ENCODE results near the gene SLC25A4.

DNA sequence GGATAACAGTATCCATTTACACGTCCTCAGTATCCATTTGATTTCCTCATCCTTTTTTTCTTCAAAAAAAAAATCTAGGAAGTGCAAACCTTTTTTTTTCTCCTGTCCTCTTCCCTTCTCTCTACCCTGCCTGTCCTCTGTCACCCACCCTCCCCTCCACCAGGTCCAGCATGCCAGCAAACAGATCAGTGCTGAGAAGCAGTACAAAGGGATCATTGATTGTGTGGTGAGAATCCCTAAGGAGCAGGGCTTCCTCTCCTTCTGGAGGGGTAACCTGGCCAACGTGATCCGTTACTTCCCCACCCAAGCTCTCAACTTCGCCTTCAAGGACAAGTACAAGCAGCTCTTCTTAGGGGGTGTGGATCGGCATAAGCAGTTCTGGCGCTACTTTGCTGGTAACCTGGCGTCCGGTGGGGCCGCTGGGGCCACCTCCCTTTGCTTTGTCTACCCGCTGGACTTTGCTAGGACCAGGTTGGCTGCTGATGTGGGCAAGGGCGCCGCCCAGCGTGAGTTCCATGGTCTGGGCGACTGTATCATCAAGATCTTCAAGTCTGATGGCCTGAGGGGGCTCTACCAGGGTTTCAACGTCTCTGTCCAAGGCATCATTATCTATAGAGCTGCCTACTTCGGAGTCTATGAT is 1.7 kb downstream of the SLC25A4 start:
- TF ChIP-seq, protein P1, sequence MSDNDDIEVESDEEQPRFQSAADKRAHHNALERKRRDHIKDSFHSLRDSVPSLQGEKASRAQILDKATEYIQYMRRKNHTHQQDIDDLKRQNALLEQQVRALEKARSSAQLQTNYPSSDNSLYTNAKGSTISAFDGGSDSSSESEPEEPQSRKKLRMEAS (CRISPR knock-in tag; IDR thresholded peaks at IDR 0.05): no peak
- no peak for TF ChIP-seq IRF2 (CRISPR knock-in tag; IDR thresholded peaks at IDR 0.05; ENCODE audit: borderline replicate concordance, low read depth)
- TF ChIP-seq, protein P2, sequence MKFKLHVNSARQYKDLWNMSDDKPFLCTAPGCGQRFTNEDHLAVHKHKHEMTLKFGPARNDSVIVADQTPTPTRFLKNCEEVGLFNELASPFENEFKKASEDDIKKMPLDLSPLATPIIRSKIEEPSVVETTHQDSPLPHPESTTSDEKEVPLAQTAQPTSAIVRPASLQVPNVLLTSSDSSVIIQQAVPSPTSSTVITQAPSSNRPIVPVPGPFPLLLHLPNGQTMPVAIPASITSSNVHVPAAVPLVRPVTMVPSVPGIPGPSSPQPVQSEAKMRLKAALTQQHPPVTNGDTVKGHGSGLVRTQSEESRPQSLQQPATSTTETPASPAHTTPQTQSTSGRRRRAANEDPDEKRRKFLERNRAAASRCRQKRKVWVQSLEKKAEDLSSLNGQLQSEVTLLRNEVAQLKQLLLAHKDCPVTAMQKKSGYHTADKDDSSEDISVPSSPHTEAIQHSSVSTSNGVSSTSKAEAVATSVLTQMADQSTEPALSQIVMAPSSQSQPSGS (CRISPR knock-in tag; IDR thresholded peaks at IDR 0.05; ENCODE audit: borderline replicate concordance, low read depth): no peak
- TF ChIP-seq, protein P3, sequence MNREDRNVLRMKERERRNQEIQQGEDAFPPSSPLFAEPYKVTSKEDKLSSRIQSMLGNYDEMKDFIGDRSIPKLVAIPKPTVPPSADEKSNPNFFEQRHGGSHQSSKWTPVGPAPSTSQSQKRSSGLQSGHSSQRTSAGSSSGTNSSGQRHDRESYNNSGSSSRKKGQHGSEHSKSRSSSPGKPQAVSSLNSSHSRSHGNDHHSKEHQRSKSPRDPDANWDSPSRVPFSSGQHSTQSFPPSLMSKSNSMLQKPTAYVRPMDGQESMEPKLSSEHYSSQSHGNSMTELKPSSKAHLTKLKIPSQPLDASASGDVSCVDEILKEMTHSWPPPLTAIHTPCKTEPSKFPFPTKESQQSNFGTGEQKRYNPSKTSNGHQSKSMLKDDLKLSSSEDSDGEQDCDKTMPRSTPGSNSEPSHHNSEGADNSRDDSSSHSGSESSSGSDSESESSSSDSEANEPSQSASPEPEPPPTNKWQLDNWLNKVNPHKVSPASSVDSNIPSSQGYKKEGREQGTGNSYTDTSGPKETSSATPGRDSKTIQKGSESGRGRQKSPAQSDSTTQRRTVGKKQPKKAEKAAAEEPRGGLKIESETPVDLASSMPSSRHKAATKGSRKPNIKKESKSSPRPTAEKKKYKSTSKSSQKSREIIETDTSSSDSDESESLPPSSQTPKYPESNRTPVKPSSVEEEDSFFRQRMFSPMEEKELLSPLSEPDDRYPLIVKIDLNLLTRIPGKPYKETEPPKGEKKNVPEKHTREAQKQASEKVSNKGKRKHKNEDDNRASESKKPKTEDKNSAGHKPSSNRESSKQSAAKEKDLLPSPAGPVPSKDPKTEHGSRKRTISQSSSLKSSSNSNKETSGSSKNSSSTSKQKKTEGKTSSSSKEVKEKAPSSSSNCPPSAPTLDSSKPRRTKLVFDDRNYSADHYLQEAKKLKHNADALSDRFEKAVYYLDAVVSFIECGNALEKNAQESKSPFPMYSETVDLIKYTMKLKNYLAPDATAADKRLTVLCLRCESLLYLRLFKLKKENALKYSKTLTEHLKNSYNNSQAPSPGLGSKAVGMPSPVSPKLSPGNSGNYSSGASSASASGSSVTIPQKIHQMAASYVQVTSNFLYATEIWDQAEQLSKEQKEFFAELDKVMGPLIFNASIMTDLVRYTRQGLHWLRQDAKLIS (CRISPR knock-in tag; IDR thresholded peaks at IDR 0.05; ENCODE audit: borderline replicate concordance): no peak
- TF ChIP-seq, protein P4, sequence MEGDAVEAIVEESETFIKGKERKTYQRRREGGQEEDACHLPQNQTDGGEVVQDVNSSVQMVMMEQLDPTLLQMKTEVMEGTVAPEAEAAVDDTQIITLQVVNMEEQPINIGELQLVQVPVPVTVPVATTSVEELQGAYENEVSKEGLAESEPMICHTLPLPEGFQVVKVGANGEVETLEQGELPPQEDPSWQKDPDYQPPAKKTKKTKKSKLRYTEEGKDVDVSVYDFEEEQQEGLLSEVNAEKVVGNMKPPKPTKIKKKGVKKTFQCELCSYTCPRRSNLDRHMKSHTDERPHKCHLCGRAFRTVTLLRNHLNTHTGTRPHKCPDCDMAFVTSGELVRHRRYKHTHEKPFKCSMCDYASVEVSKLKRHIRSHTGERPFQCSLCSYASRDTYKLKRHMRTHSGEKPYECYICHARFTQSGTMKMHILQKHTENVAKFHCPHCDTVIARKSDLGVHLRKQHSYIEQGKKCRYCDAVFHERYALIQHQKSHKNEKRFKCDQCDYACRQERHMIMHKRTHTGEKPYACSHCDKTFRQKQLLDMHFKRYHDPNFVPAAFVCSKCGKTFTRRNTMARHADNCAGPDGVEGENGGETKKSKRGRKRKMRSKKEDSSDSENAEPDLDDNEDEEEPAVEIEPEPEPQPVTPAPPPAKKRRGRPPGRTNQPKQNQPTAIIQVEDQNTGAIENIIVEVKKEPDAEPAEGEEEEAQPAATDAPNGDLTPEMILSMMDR (IDR thresholded peaks at IDR 0.05): no peak
- TF ChIP-seq, protein P5, sequence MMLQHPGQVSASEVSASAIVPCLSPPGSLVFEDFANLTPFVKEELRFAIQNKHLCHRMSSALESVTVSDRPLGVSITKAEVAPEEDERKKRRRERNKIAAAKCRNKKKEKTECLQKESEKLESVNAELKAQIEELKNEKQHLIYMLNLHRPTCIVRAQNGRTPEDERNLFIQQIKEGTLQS (CRISPR knock-in tag; conservative IDR thresholded peaks at IDR 0.05): no peak
- TF ChIP-seq, protein P6, sequence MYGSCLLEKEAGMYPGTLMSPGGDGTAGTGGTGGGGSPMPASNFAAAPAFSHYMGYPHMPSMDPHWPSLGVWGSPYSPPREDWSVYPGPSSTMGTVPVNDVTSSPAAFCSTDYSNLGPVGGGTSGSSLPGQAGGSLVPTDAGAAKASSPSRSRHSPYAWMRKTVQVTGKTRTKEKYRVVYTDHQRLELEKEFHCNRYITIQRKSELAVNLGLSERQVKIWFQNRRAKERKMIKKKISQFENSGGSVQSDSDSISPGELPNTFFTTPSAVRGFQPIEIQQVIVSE (CRISPR knock-in tag; IDR thresholded peaks at IDR 0.05; ENCODE audit: borderline replicate concordance): no peak
- TF ChIP-seq, protein P7, sequence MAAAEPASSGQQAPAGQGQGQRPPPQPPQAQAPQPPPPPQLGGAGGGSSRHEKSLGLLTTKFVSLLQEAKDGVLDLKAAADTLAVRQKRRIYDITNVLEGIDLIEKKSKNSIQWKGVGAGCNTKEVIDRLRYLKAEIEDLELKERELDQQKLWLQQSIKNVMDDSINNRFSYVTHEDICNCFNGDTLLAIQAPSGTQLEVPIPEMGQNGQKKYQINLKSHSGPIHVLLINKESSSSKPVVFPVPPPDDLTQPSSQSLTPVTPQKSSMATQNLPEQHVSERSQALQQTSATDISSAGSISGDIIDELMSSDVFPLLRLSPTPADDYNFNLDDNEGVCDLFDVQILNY (CRISPR knock-in tag; IDR thresholded peaks at IDR 0.05): no peak
- TF ChIP-seq, protein P8, sequence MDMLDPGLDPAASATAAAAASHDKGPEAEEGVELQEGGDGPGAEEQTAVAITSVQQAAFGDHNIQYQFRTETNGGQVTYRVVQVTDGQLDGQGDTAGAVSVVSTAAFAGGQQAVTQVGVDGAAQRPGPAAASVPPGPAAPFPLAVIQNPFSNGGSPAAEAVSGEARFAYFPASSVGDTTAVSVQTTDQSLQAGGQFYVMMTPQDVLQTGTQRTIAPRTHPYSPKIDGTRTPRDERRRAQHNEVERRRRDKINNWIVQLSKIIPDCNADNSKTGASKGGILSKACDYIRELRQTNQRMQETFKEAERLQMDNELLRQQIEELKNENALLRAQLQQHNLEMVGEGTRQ (CRISPR knock-in tag; IDR thresholded peaks at IDR 0.05): no peak
- TF ChIP-seq TEAD4 (CRISPR knock-in tag; IDR thresholded peaks at IDR 0.05): no peak

All from WTC11 (cell line).